ENCODE data around the gene RNASEH1. TPM values are rescaled to one million over a fixed set of nuclear protein-coding genes. Genes with fewer than 3 reads are reported as not detected.
"Not testable (repeated sequence)": the region's sequence is repeated elsewhere in the genome, so short reads cannot be mapped to it uniquely, and the experiment has no call there.

RNASEH1 gene
- total and polyA plus RNA-seq, 8 donors: 5.5 to 10.6 (median 8.0) TPM

DNA sequence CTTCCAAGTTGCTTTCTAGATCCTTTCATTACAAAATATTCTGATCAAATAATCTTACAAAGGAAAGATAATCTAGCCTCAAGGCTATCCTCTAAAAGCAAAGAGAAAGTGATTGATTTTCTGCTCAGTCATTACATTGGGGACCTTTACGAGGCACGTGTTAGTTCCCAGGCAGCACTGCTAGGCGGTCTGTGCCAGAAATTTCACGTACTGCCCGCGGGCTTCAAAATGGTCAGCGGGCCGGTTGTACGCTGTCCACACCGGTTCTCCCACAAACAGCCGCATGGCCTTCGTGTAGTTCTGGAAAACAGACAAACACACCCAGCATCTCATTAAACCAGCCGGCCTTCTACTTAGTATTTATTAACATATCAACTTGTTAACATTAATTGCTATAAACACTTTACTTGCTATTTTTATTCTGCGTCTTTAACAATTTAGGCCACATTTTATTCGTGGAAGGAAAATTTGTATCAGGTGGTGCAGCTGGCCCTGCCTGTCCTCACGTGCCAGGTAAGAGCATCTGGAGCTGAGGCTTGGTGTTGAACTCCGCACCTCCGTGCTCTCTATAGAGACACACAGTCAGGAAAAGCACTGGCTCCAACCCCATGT is 59.2 kb downstream of the RNASEH1 start:
- intact Hi-C loops (cut with DNase I): no loop called here
- Histone ChIP-seq H3K9me3 (no peaks in the 10 kb centered on the region), H3K27ac (no peak overlapping the region), H3K27me3 (no peaks in the 10 kb centered on the region), H3K36me3 (peaks cover 0 to 19% (median 0%) of the 10 kb centered on the region in 3 donors), H3K4me1 (peaks cover 0 to 3% (median 0%) of the 10 kb centered on the region in 3 donors), H3K4me3 (no peak overlapping the region)
- TF ChIP-seq, protein P1, sequence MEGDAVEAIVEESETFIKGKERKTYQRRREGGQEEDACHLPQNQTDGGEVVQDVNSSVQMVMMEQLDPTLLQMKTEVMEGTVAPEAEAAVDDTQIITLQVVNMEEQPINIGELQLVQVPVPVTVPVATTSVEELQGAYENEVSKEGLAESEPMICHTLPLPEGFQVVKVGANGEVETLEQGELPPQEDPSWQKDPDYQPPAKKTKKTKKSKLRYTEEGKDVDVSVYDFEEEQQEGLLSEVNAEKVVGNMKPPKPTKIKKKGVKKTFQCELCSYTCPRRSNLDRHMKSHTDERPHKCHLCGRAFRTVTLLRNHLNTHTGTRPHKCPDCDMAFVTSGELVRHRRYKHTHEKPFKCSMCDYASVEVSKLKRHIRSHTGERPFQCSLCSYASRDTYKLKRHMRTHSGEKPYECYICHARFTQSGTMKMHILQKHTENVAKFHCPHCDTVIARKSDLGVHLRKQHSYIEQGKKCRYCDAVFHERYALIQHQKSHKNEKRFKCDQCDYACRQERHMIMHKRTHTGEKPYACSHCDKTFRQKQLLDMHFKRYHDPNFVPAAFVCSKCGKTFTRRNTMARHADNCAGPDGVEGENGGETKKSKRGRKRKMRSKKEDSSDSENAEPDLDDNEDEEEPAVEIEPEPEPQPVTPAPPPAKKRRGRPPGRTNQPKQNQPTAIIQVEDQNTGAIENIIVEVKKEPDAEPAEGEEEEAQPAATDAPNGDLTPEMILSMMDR (IDR thresholded peaks at IDR 0.05): no peak
- ATAC-seq: peak in 2 of 4 donors; percentile 51 to 77
- peak in 1 of 6 donors; percentile 43 for DNase-seq
- 52 to 60% methylated on average over 18 of the region's 18 CpGs for WGBS, 2 donors
- no peak for FAIRE-seq

DNA sequence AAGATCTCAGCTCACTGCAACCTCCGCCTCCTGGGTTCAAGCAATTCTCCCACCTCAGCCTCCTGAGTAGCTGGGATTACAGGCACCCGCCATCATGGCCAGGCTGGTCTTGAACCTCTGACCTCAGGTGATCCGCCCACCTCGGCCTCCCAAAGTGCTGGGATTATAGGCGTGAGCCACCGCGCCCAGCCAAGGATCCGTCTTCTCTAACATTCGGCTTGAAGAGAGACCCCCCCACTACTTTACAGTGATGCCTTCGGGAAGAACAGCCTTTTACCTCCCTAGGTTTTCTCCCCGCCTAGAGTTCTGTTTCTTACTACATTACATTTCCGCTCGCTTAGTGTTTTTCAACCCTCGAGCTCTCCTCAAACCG is 61.4 kb downstream of the RNASEH1 start:
- intact Hi-C loops (cut with DNase I); ATAC-seq; DNase-seq; H3K4me3 ChIP-seq; H3K27me3 ChIP-seq; H3K27ac ChIP-seq; H3K4me1 ChIP-seq; H3K9me3 ChIP-seq; FAIRE-seq: not testable (repeated sequence)
- peaks cover 0 to 19% (median 0%) of the 10 kb centered on the region in 3 donors for H3K36me3 ChIP-seq
- 91 to 94% methylated on average over 15 of the region's 15 CpGs for WGBS, 2 donors

Other genes starting within 250 kb of the RNASEH1 start
- gene EIPR1, start 180.5 kb downstream of the RNASEH1 start, total RNA-seq: 10 to 100 TPM in 1 of 6 donors, 1 to 10 TPM in 5; 4.3 to 12.5 (median 6.4) TPM
- 10 to 100 TPM in 1 of 2 donors, 1 to 10 TPM in 1; 5.9 to 12.4 TPM for gene EIPR1, start 180.5 kb downstream of the RNASEH1 start, polyA plus RNA-seq
- 10 to 100 TPM; 35.2 to 60.5 (median 39.4) TPM for gene TRAPPC12, start 178.6 kb downstream of the RNASEH1 start, total RNA-seq
- 10 to 100 TPM; 82.9 to 97.5 TPM for gene TRAPPC12, start 178.6 kb downstream of the RNASEH1 start, polyA plus RNA-seq
- 10 to 100 TPM in 5 of 6 donors, 1 to 10 TPM in 1; 9.9 to 26.0 (median 19.2) TPM for gene ADI1, start 38.8 kb downstream of the RNASEH1 start, total RNA-seq
- gene ADI1, start 38.8 kb downstream of the RNASEH1 start, polyA plus RNA-seq: 10 to 100 TPM; 17.8 to 29.7 TPM
- 100 to 1,000 TPM; 498 to 985 (median 806) TPM for gene RPS7, start 16.9 kb upstream of the RNASEH1 start, total RNA-seq
- 1,000 to 10,000 TPM; 1,402 to 2,322 TPM for gene RPS7, start 16.9 kb upstream of the RNASEH1 start, polyA plus RNA-seq
- gene COLEC11, start 36.8 kb upstream of the RNASEH1 start, total RNA-seq: 1 to 10 TPM; 2.0 to 6.1 (median 3.2) TPM
- gene COLEC11, start 36.8 kb upstream of the RNASEH1 start, polyA plus RNA-seq: 10 to 100 TPM in 1 of 2 donors, 1 to 10 TPM in 1; 9.5 to 11.9 TPM
- not detected for gene ALLC, start 99.9 kb upstream of the RNASEH1 start, total RNA-seq
- gene ALLC, start 99.9 kb upstream of the RNASEH1 start, polyA plus RNA-seq: under 1 TPM; 0.68 to 0.75 TPM
- gene DCDC2C, start 145.2 kb upstream of the RNASEH1 start, total RNA-seq: not detected
- gene DCDC2C, start 145.2 kb upstream of the RNASEH1 start, polyA plus RNA-seq: not detected